IPS-11a (cell line): ENCODE measurements around the gene BRD7.
"Not testable (repeated sequence)": the region's sequence is repeated elsewhere in the genome, so short reads cannot be mapped to it uniquely, and the experiment has no call there.

Experiments
- H3K4me3 ChIP-seq: one replicate; pipeline ENCODE4 v1.5.1; 2013; ENCODE audit warnings: low read depth, low read length, control low read depth

BRD7 gene

GRCh38 chr16:50360033-50360778 lies 8.6 kb downstream of the BRD7 start:
- H3K4me3 ChIP-seq = no peak overlapping the region

- no peak overlapping the region for H3K4me3 ChIP-seq
These were observed 9.2 kb downstream of the BRD7 start for GRCh38 chr16:50359626-50360025.

- H3K4me3 ChIP-seq = no peak overlapping the region
These were observed 13.9 kb downstream of the BRD7 start for GRCh38 chr16:50354629-50355456.

GRCh38 chr16:50354082-50354481 lies 14.7 kb downstream of the BRD7 start:
- H3K4me3 ChIP-seq = no peak overlapping the region

GRCh38 chr16:50351952-50352351 lies 16.8 kb downstream of the BRD7 start:
- no peak overlapping the region for H3K4me3 ChIP-seq

- no peak overlapping the region for H3K4me3 ChIP-seq
These were observed 17.7 kb downstream of the BRD7 start for GRCh38 chr16:50351116-50351515.

- H3K4me3 ChIP-seq = not testable (repeated sequence)
These were observed 23.6 kb downstream of the BRD7 start for GRCh38 chr16:50345210-50345609.

GRCh38 chr16:50343566-50343965 lies 25.2 kb downstream of the BRD7 start:
- H3K4me3 ChIP-seq = not testable (repeated sequence)

- no peak overlapping the region for H3K4me3 ChIP-seq
These were observed 28.2 kb downstream of the BRD7 start for GRCh38 chr16:50340578-50340977.

GRCh38 chr16:50338371-50339231 lies 30.2 kb downstream of the BRD7 start:
- H3K4me3 ChIP-seq = no peak overlapping the region

GRCh38 chr16:50336884-50337283 lies 31.9 kb downstream of the BRD7 start:
- H3K4me3 ChIP-seq = no peak overlapping the region

- H3K4me3 ChIP-seq = no peak overlapping the region
These were observed 33.4 kb downstream of the BRD7 start for GRCh38 chr16:50335196-50335958.

- no peak overlapping the region for H3K4me3 ChIP-seq
These were observed 34.4 kb downstream of the BRD7 start for GRCh38 chr16:50334106-50334975.

- H3K4me3 ChIP-seq = no peak overlapping the region
These were observed 36.2 kb downstream of the BRD7 start for GRCh38 chr16:50332599-50332998.

- no peak overlapping the region for H3K4me3 ChIP-seq
These were observed 37.2 kb downstream of the BRD7 start for GRCh38 chr16:50331570-50331969.

GRCh38 chr16:50329446-50330189 lies 39.2 kb downstream of the BRD7 start:
- H3K4me3 ChIP-seq = no peak overlapping the region

GRCh38 chr16:50326835-50327465 lies 41.8 kb downstream of the BRD7 start:
- no peak overlapping the region for H3K4me3 ChIP-seq

GRCh38 chr16:50326264-50326663 lies 42.5 kb downstream of the BRD7 start:
- H3K4me3 ChIP-seq = no peak overlapping the region
